22Rv1 (cell line): ENCODE measurements around the gene RBM33.

Experiments
- H3K27ac ChIP-seq: fragments of 450-650 bp; 2 replicates; pipeline ENCODE4 v1.5.1; 2017
- CTCF ChIP-seq: fragments of 450-650 bp; IDR thresholded peaks from 2 replicates; pipeline ENCODE4 v1.5.1; 2017; ENCODE audit warnings: mild to moderate bottlenecking
- ZFX ChIP-seq: fragments of 450-650 bp; IDR thresholded peaks from 2 replicates; pipeline ENCODE4 v1.6.1; 2017; ENCODE audit warnings: antibody characterized with exemption, borderline replicate concordance

Gene RBM33

DNA sequence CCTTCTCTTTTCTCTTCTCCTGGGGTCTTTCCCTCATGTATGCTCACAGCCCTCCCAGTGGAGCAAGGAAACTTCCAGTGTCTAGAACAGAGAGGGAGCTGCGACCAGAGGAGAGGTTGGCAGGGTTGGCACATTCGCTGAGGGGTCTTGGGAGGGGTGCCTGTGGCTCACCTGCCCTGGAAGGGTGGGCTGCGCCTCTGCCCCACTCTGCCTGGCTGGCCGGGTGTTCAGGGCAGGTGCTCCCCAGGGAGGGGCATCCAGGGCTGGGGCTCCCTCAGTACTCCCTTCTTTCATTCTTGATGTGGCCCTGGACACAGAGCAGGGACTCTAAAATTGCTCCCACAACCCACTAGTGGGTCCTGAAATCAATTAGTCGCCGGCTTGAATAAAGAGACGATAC lies 150.9 kb downstream of the RBM33 start:
- H3K27ac ChIP-seq, result no peak overlapping the region
- TF ChIP-seq ZFX, result no peak
- TF ChIP-seq CTCF, result no peak

DNA sequence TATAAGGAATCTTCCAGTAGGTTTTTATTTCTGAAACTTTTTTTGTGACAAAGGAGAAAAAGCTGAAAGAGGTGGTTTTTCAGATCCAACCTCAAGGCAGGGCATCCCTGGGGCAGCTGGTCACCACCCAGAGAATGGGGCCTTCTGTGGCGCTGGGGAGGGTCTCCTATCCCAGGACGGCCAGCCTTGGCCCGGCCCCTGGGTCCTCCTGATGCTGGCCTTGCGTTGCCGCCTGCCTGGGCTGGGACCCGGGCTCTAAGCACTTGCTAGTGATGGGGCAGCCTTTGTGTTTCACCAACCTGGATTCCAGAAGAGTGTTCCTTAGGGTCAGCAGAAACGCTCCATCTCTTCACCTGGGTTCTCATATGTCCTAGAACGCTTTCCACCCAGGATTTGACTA lies 151.5 kb downstream of the RBM33 start:
- TF ChIP-seq ZFX (no peak), CTCF (no peak)
- no peak overlapping the region for H3K27ac ChIP-seq

DNA sequence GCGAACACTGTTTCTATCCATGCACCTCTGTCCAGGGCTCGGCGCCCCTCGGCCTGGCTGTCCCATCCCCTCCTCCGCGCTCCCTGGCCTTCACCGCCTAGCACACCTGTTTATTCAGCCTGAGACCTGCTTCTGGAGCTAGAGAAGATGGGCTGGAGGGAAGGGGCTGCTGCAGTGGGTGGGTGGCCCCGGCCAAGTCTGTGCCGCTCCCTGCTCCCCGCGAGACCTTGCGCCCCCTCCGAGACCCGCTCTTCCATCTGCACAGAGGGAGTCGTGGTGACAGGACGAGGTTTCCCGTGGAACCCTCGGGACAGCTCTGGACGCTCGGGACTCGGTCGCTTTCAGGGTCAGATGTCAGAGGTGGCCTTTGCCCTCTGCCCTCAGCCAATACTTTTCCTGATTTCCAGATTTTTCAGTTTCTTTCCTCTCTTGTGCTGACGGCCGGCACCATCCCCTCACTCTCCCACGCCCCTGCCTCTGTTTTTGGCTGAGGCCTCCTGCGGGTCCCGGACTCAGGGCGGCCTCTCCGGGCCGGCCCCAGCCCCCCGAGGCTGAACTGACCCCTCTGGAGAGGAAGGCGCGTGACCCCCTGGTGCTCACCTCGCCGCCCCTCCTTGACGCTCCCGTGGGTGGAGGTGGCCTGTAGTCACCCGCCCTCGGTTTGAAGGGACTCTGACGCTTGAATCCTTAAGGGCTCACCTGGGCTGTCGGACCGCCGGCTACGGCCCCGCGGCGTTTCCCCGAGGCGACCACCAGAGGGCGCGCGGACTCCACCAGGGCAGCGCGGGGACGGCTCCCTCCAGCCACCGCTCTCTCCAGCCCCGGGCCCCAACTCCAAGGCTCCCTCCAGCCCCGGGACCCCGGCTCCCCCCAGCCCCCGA lies 152.2 kb downstream of the RBM33 start:
- no peak for TF ChIP-seq ZFX
- peak; percentile 97 for TF ChIP-seq CTCF
- no peak overlapping the region for H3K27ac ChIP-seq

DNA sequence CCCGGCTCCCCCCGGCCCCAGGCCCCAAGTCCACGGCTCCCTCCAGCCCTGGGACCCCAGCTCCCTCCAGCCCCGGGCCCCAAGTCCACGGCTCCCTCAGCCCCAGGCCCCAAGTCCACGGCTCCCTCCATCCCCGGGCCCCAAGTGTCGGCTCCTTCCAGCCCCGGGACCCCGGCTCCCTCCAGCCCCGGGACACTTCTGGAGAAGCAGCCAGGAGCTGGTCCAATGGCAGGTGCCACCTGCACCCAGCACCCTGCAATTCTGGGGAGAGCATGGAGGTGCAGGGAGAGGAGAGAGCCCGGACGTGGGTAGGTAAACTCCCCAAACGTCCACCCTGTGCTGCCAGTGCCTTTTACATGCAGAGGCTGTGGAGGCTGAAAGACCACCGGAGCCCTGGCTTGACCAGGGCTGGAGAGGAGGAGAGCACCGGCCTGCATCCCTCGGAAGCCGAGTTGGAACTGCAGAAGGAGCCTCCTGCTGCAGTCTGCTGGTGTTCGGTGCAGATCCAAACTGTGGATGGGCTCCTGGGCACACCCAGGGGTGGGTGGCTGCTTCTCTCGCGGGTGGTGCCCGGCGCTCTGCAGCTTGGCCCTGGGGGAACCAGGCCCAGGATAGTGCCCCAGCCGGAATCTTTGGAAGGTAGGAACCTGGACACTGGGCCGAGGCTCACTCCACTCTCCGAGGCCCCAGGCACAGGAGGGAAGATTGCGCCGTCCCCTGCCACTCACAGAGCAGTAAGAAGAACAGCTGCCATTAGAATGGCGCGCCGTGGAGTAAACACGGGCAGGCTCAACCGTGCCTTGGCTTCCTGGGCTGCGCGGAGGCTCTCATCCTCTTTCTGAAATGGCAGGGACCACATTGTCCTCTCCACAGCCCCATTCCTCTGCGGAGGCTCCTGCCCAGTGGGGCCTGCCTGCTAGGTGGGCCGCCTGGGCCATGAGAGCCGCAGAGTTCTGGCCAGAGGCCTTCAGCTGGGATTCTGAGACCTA lies 153.1 kb downstream of the RBM33 start:
- H3K27ac ChIP-seq, result no peak overlapping the region
- TF ChIP-seq CTCF (peak; percentile 71), ZFX (no peak)

DNA sequence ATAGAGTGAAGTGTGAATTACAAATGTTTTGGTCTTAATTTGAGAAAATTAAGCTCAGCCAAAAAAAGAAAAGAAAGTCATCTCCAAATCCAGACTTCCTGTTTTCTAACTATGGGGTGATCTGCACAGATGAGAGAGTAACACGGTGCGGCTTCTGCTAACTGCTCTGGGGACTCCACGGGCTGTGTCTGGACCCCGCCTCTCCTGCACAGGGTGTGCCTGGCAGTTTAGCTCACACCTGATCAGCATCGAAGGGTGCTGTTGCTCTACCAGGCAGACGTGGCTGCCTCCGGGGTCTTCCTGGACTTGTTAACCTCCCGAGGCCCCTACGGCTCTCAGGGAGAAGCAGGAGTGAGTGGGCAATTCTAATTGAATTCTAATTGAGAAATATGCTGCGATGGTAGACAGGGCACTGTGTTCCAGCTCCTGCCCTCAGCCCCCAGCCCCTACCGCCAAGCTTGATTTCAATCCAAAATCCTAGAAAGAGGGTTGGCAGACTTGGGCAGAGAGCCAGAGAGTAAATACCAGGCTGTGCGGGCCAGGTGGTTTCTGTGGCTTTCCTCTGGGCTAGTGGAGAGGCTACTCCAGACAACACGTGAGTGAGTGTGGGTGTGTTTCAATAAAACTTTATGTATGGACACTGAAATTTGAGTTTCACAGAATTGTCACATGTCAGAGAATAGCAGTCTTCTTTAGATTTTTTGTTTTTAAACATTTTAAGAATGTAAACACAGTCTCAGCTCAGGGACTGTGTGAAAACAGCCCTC lies 154.4 kb downstream of the RBM33 start:
- TF ChIP-seq ZFX, result no peak
- TF ChIP-seq CTCF, result no peak
- H3K27ac ChIP-seq, result no peak overlapping the region

- no peak overlapping the region for H3K27ac ChIP-seq
Observed at GRCh38 chr7:155799514-155799913, 155.1 kb downstream of the RBM33 start.

More at GRCh38 chr7:155799514-155799913, 155.1 kb downstream of the RBM33 start:
- TF ChIP-seq ZFX, result no peak
- TF ChIP-seq CTCF, result no peak
